ENCODE results near the gene SLC16A1.
"Not testable (repeated sequence)": the region's sequence is repeated elsewhere in the genome, so short reads cannot be mapped to it uniquely, and the experiment has no call there.

DNA sequence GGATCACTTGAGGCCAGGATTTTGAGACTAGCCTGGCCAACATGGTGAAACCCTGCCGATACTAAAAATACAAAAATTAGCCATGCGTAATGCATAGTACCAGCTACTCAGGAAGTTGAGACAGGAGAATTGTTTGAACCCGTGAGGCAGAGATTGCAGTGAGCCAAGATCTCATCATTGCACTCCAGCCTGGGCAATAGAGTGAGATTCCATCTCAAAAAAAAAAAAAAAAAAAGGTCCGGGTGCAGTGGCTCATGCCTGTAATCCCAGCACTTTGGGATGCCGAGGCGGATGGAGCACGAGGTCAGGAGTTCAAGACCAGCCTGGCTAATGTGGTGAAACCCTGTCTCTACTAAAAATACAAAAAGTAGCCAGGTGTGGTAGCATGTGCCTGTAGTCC is 2.2 kb upstream of the SLC16A1 start:
- TF ChIP-seq, protein P1, sequence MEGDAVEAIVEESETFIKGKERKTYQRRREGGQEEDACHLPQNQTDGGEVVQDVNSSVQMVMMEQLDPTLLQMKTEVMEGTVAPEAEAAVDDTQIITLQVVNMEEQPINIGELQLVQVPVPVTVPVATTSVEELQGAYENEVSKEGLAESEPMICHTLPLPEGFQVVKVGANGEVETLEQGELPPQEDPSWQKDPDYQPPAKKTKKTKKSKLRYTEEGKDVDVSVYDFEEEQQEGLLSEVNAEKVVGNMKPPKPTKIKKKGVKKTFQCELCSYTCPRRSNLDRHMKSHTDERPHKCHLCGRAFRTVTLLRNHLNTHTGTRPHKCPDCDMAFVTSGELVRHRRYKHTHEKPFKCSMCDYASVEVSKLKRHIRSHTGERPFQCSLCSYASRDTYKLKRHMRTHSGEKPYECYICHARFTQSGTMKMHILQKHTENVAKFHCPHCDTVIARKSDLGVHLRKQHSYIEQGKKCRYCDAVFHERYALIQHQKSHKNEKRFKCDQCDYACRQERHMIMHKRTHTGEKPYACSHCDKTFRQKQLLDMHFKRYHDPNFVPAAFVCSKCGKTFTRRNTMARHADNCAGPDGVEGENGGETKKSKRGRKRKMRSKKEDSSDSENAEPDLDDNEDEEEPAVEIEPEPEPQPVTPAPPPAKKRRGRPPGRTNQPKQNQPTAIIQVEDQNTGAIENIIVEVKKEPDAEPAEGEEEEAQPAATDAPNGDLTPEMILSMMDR (conservative IDR thresholded peaks at IDR 0.05; ENCODE audit: low read depth, low read length), result not testable (repeated sequence)
- TF ChIP-seq EZH2 (IDR thresholded peaks at IDR 0.05; ENCODE audit: low read length, unreplicated experiment); EZH2phosphoT487 (IDR thresholded peaks at IDR 0.05; ENCODE audit: borderline replicate concordance, low read length): not testable (repeated sequence)
